MM.1S (cell line): ENCODE results near the gene ZFR.

Experiments
- DNase-seq: peaks from one replicate; pipeline ENCODE4 v3.0.0-alpha.2; 2015
- H2AFZ ChIP-seq: fragments of 300-600 bp; sonication (generic); 2 replicates; pipeline ENCODE4 v1.6.0; 2016; ENCODE audit warnings: antibody characterized with exemption, low read length
- H3F3A ChIP-seq: fragments of 300-600 bp; sonication (generic); 2 replicates; pipeline ENCODE4 v1.6.1; 2016; ENCODE audit warnings: mild to moderate bottlenecking, antibody characterized with exemption, low read length, moderate library complexity, mixed read lengths; ENCODE audit not compliant: insufficient read depth
- H3K27ac ChIP-seq: fragments of 300-600 bp; sonication (generic); 2 replicates; pipeline ENCODE4 v1.5.1; 2016; ENCODE audit warnings: mild to moderate bottlenecking, low read length
- H3K27me3 ChIP-seq: fragments of 300-600 bp; sonication (generic); replicated peaks from 2 replicates; pipeline ENCODE4 v1.6.0; 2016; ENCODE audit warnings: low read length; ENCODE audit not compliant: insufficient read depth
- H3K36me3 ChIP-seq: fragments of 300-600 bp; sonication (generic); replicated peaks from 2 replicates; pipeline ENCODE4 v1.6.1; 2016; ENCODE audit warnings: mild to moderate bottlenecking, low read length, mixed read lengths; ENCODE audit not compliant: insufficient read depth
- H3K4me1 ChIP-seq: fragments of 300-600 bp; sonication (generic); 2 replicates; pipeline ENCODE4 v1.6.1; 2016; ENCODE audit warnings: low read length, mixed read lengths
- H3K4me2 ChIP-seq: fragments of 300-600 bp; sonication (generic); 2 replicates; pipeline ENCODE4 v1.6.0; 2016; ENCODE audit warnings: low read depth, low read length
- H3K4me3 ChIP-seq: fragments of 300-600 bp; sonication (generic); 2 replicates; pipeline ENCODE4 v1.5.1; 2016; ENCODE audit warnings: low read length, mixed read lengths
- H3K79me2 ChIP-seq: fragments of 300-600 bp; sonication (generic); 2 replicates; pipeline ENCODE4 v1.6.1; 2016; ENCODE audit warnings: mixed run types, low read length, mixed read lengths
- H3K9ac ChIP-seq: fragments of 300-600 bp; sonication (generic); 2 replicates; pipeline ENCODE4 v1.6.1; 2016; ENCODE audit warnings: low read length, mixed read lengths
- H3K9me2 ChIP-seq: fragments of 300-600 bp; sonication (generic); replicated peaks from 2 replicates; pipeline ENCODE4 v1.6.1; 2016; ENCODE audit warnings: mild to moderate bottlenecking, low read length, mixed read lengths; ENCODE audit not compliant: insufficient read depth
- H3K9me3 ChIP-seq: fragments of 300-600 bp; sonication (generic); replicated peaks from 2 replicates; pipeline ENCODE4 v1.6.1; 2016; ENCODE audit warnings: mild to moderate bottlenecking, low read length, mixed read lengths; ENCODE audit not compliant: insufficient read depth
- H4K20me1 ChIP-seq: fragments of 300-600 bp; sonication (generic); 2 replicates; pipeline ENCODE4 v1.6.1; 2016; ENCODE audit warnings: mild to moderate bottlenecking, low read length, moderate library complexity, mixed read lengths; ENCODE audit not compliant: insufficient read depth
- CTCF ChIP-seq: fragments of 300-600 bp; sonication (generic); IDR thresholded peaks from 2 replicates; pipeline ENCODE4 v1.5.1; 2016; ENCODE audit warnings: antibody characterized with exemption, low read length, mixed read lengths
- EZH2 ChIP-seq: fragments of 300-600 bp; sonication (generic); optimal IDR thresholded peaks from 2 replicates; pipeline ENCODE3; 2017; ENCODE audit warnings: low read depth, mild to moderate bottlenecking, antibody characterized with exemption, low read length, mixed read lengths
- EZH2phosphoT487 ChIP-seq: fragments of 300-600 bp; sonication (generic); IDR thresholded peaks from 2 replicates; pipeline ENCODE4 v1.6.1; 2018; ENCODE audit warnings: antibody characterized with exemption, low read length

The ZFR gene

GRCh38 chr5:32384621-32385020, 59.9 kb downstream of the ZFR start:
- no peak overlapping the region for H3K27ac ChIP-seq
- no peak overlapping the region for H3K4me2 ChIP-seq
- H3F3A ChIP-seq = no peaks in the 10 kb centered on the region
- no peak for DNase-seq
- H3K9me2 ChIP-seq = no peaks in the 10 kb centered on the region
- no peak overlapping the region for H3K9ac ChIP-seq
- H3K27me3 ChIP-seq = no peaks in the 10 kb centered on the region
- H3K9me3 ChIP-seq = no peaks in the 10 kb centered on the region
- H3K4me1 ChIP-seq = no peaks in the 10 kb centered on the region
- TF ChIP-seq EZH2 (no peak), EZH2phosphoT487 (no peak), CTCF (no peak)
- no peak overlapping the region for H3K4me3 ChIP-seq
- H4K20me1 ChIP-seq = no peaks in the 10 kb centered on the region
- H3K79me2 ChIP-seq = no peaks in the 10 kb centered on the region
- H3K36me3 ChIP-seq = peaks cover 7% of the 10 kb centered on the region; the same call in 1 of the 2 replicates
- no peak overlapping the region for H2AFZ ChIP-seq

GRCh38 chr5:32383586-32383985, 61.0 kb downstream of the ZFR start:
- Histone ChIP-seq H3K9me3 (no peaks in the 10 kb centered on the region), H3K9ac (no peak overlapping the region), H3K4me2 (no peak overlapping the region), H3K4me1 (no peaks in the 10 kb centered on the region), H3K36me3 (peaks cover 12% of the 10 kb centered on the region; the same call in 1 of the 2 replicates), H3K79me2 (no peaks in the 10 kb centered on the region), H3K9me2 (no peaks in the 10 kb centered on the region), H2AFZ (no peak overlapping the region), H3F3A (no peaks in the 10 kb centered on the region), H3K4me3 (no peak overlapping the region), H3K27ac (no peak overlapping the region), H4K20me1 (no peaks in the 10 kb centered on the region; the same call in 1 of the 2 replicates), H3K27me3 (no peaks in the 10 kb centered on the region)
- TF ChIP-seq EZH2 (no peak), CTCF (no peak), EZH2phosphoT487 (no peak)
- no peak for DNase-seq

GRCh38 chr5:32383065-32383464, 61.5 kb downstream of the ZFR start:
- H4K20me1 ChIP-seq = no peaks in the 10 kb centered on the region; the same call in 1 of the 2 replicates
- H3K4me2 ChIP-seq = no peak overlapping the region
- no peaks in the 10 kb centered on the region for H3K9me2 ChIP-seq
- DNase-seq = no peak
- no peaks in the 10 kb centered on the region; the same call in 1 of the 2 replicates for H3K79me2 ChIP-seq
- no peak overlapping the region for H3K4me3 ChIP-seq
- TF ChIP-seq EZH2 = no peak
- no peak for TF ChIP-seq EZH2phosphoT487
- TF ChIP-seq CTCF = no peak
- no peak overlapping the region for H3K9ac ChIP-seq
- H3F3A ChIP-seq = no peaks in the 10 kb centered on the region
- no peaks in the 10 kb centered on the region for H3K27me3 ChIP-seq
- no peaks in the 10 kb centered on the region for H3K4me1 ChIP-seq
- H2AFZ ChIP-seq = no peak overlapping the region
- H3K36me3 ChIP-seq = peaks cover 15% of the 10 kb centered on the region; the same call in 1 of the 2 replicates
- no peak overlapping the region for H3K27ac ChIP-seq
- H3K9me3 ChIP-seq = no peaks in the 10 kb centered on the region
